A549 (cell line): ENCODE data around the gene CARNS1. TPM values are rescaled to one million over a fixed set of nuclear protein-coding genes. Genes with fewer than 3 reads are reported as not detected.

Source experiments
- ATAC-seq, 2 experiments: fragments of 200-7000 bp in 1 of 2; fragments of >200 bp in 1 of 2; cut with Nextera tagmentation in 1 of 2; cut with Tn5 transposase in 1 of 2; 3 replicates each; pipeline versions ENCODE4 v1.8.0 to v1.9.1; 2018 to 2020; ENCODE audit warnings: mild to moderate bottlenecking in 1 of 2, moderate library complexity in 1 of 2
- CTCF ChIA-PET: fragments of 300-600 bp; sonication (Branson Sonifier 250); formaldehyde crosslinking; extraction: SDS; loops from one replicate; lab custom pipeline; 2021; ENCODE audit warnings: antibody characterized with exemption, inconsistent platforms; lab: Yijun Ruan, JAX
- POLR2A ChIA-PET: fragments of 350-600 bp; formaldehyde crosslinking; extraction: SDS; loops from one replicate; lab custom pipeline; 2021; ENCODE audit warnings: antibody characterized with exemption, inconsistent platforms; lab: Yijun Ruan, JAX
- DNase-seq, 2 experiments: peaks; one replicate each; pipeline versions ENCODE4 v3.0.0 to v3.0.0-alpha.2; 2011 to 2016; ENCODE audit warnings: low read depth in 1 of 2, low spot score in 1 of 2
- FAIRE-seq: peaks from 2 replicates; lab custom pipeline; 2011; peaks lifted over from hg19 to GRCh38; lab: Jason Lieb, UNC
- H3K27ac ChIP-seq, 2 experiments: fragments of >200 bp; sonication (Bioruptor Twin); formaldehyde crosslinking; 3 replicates each; pipeline ENCODE4 v1.5.1; 2016 to 2017
- H3K4me1 ChIP-seq: fragments of >200 bp; sonication (Bioruptor Twin); formaldehyde crosslinking; 3 replicates; pipeline ENCODE4 v1.6.1; 2016
- H3K4me2 ChIP-seq: fragments of >200 bp; sonication (Bioruptor Twin); formaldehyde crosslinking; 3 replicates; pipeline ENCODE4 v1.6.1; 2016
- H3K4me3 ChIP-seq: fragments of >200 bp; sonication (Bioruptor Twin); formaldehyde crosslinking; 3 replicates; pipeline ENCODE4 v1.5.1; 2016
- H3K9me3 ChIP-seq: fragments of >200 bp; sonication (Bioruptor Twin); formaldehyde crosslinking; 3 replicates; pipeline ENCODE4 v1.6.1; 2016
- BHLHE40 ChIP-seq: IDR thresholded peaks from 2 replicates; pipeline ENCODE4 v1.6.1; 2012; ENCODE audit warnings: low read depth, low read length, inconsistent platforms
- CBX8 ChIP-seq: fragments of 200-600 bp; sonication (generic); IDR thresholded peaks from 2 replicates; pipeline ENCODE4 v1.6.1; 2016
- CEBPB ChIP-seq, 2 experiments: fragments of >200 bp in 1 of 2; sonication (Bioruptor Twin) in 1 of 2; formaldehyde crosslinking in 1 of 2; IDR thresholded peaks; 2 replicates each; pipeline ENCODE4 v1.6.1; 2012 to 2016
- CHD2 ChIP-seq: fragments of 150-350 bp; IDR thresholded peaks from 2 replicates; pipeline ENCODE4 v1.6.1; 2014; ENCODE audit warnings: low read length; ENCODE audit not compliant: partially characterized antibody
- CHD4 ChIP-seq: fragments of 200-600 bp; sonication (generic); IDR thresholded peaks from 2 replicates; pipeline ENCODE4 v1.6.1; 2016; ENCODE audit warnings: antibody characterized with exemption, mild to moderate bottlenecking, borderline replicate concordance
- EHF ChIP-seq: fragments of 250-450 bp; sonication (Bioruptor Pico); IDR thresholded peaks from 2 replicates; pipeline ENCODE4 v1.5.0; 2020; ENCODE audit warnings: mild to moderate bottlenecking
- EHMT2 ChIP-seq: fragments of 200-600 bp; sonication (generic); IDR thresholded peaks from 2 replicates; pipeline ENCODE4 v1.6.1; 2016; ENCODE audit warnings: antibody characterized with exemption, low read depth, mild to moderate bottlenecking, moderate library complexity
- EP300 ChIP-seq, 2 experiments: fragments of >200 bp; sonication (Bioruptor Twin); formaldehyde crosslinking; IDR thresholded peaks; 2 replicates in 1 of 2; 3 replicates in 1 of 2; pipeline ENCODE4 v1.6.1; 2016 to 2017
- HEYL ChIP-seq: fragments of 250-450 bp; sonication (Bioruptor Pico); IDR thresholded peaks from 2 replicates; pipeline ENCODE4 v1.8.0; 2021; ENCODE audit warnings: mild to moderate bottlenecking, moderate library complexity
- HOXB13 ChIP-seq: fragments of 250-450 bp; sonication (Bioruptor Pico); IDR thresholded peaks from 2 replicates; pipeline ENCODE4 v1.5.0; 2020; ENCODE audit warnings: low read depth, mild to moderate bottlenecking, moderate library complexity
- MAFK ChIP-seq: fragments of 450-650 bp; IDR thresholded peaks from 2 replicates; pipeline ENCODE4 v1.6.1; 2014; ENCODE audit not compliant: partially characterized antibody
- MAZ ChIP-seq: fragments of 150-350 bp; IDR thresholded peaks from 2 replicates; pipeline ENCODE4 v1.6.1; 2014; ENCODE audit warnings: antibody characterized with exemption, low read depth, low read length, borderline replicate concordance
- MYC ChIP-seq: IDR thresholded peaks from 2 replicates; pipeline ENCODE4 v1.6.1; 2012; ENCODE audit warnings: mild to moderate bottlenecking, inconsistent platforms, low read length, improper control_type of control experiment, borderline replicate concordance
- NR3C1 ChIP-seq: fragments of >200 bp; sonication (Bioruptor Twin); formaldehyde crosslinking; IDR thresholded peaks from 3 replicates; pipeline ENCODE4 v1.6.1; 2017
- POLR2A ChIP-seq: IDR thresholded peaks from 2 replicates; pipeline ENCODE4 v1.6.1; 2012; ENCODE audit warnings: mild to moderate bottlenecking, low read length
- POLR2AphosphoS2 ChIP-seq: conservative IDR thresholded peaks from 2 replicates; pipeline ENCODE4 v1.6.1; 2012; ENCODE audit warnings: low read length, improper control_type of control experiment, inconsistent platforms
- RAD21 ChIP-seq, 2 experiments: fragments of >200 bp in 1 of 2; sonication (Bioruptor Twin) in 1 of 2; formaldehyde crosslinking in 1 of 2; IDR thresholded peaks in 1 of 2; conservative IDR thresholded peaks in 1 of 2; 2 replicates in 1 of 2; 3 replicates in 1 of 2; pipeline ENCODE4 v1.6.1; 2012 to 2018; ENCODE audit warnings: inconsistent platforms in 1 of 2
- RCOR1 ChIP-seq: fragments of 150-350 bp; IDR thresholded peaks from 2 replicates; pipeline ENCODE4 v1.6.1; 2014; ENCODE audit warnings: antibody characterized with exemption, low read length, low read depth
- RNF2 ChIP-seq: fragments of 200-600 bp; sonication (generic); IDR thresholded peaks from 2 replicates; pipeline ENCODE4 v1.6.1; 2016; ENCODE audit warnings: low read depth, mild to moderate bottlenecking, antibody characterized with exemption, moderate library complexity, borderline replicate concordance
- SMC3 ChIP-seq: fragments of >200 bp; sonication (Bioruptor Twin); formaldehyde crosslinking; IDR thresholded peaks from 3 replicates; pipeline ENCODE4 v1.6.1; 2018; ENCODE audit warnings: inconsistent platforms
- TFCP2L1 ChIP-seq: fragments of 250-450 bp; sonication (Bioruptor Pico); IDR thresholded peaks from 2 replicates; pipeline ENCODE4 v1.5.0; 2021; ENCODE audit warnings: mild to moderate bottlenecking
- ZC3H11A ChIP-seq: fragments of 450-650 bp; IDR thresholded peaks from 2 replicates; pipeline ENCODE4 v1.6.1; 2014; ENCODE audit warnings: antibody characterized with exemption, mild to moderate bottlenecking
- ZNF302 ChIP-seq: fragments of 250-450 bp; sonication (Bioruptor Pico); IDR thresholded peaks from 2 replicates; pipeline ENCODE4 v1.9.0; 2021; ENCODE audit warnings: inconsistent platforms, mild to moderate bottlenecking, moderate library complexity
- ZSCAN20 ChIP-seq: fragments of 250-450 bp; sonication (Bioruptor Pico); IDR thresholded peaks from 2 replicates; pipeline ENCODE4 v1.8.0; 2022; ENCODE audit warnings: mild to moderate bottlenecking, moderate library complexity
- WGBS: methylation state at CpG from one replicate; pipeline ENCODE4 v1.1.6; 2017; ENCODE audit errors: missing lambda C conversion rate; 5-methylcytosine and 5-hydroxymethylcytosine counted together
- polyA plus RNA-seq, 4 experiments: library from polyadenylated mRNA; depleted of rRNA in 3 of 4; stranded (reverse); fragments of >200 nt; fragmentation: RNase III in 1 of 4; extraction: RNeasy Plus Mini Kit Qiagen cat#74134 plus additional on column Dnase treatment in 1 of 4; gene quantifications; 2 replicates in 3 of 4; 3 replicates in 1 of 4; pipeline ENCODE4 v1.2.3, GENCODE V29; 2011 to 2017
- TF ChIP-seq, protein P1 (sequence below): fragments of >200 bp; sonication (Bioruptor Twin); formaldehyde crosslinking; IDR thresholded peaks from 3 replicates; pipeline ENCODE4 v1.6.1; 2016
- TF ChIP-seq, protein P2 (sequence below): IDR thresholded peaks from 2 replicates; pipeline ENCODE4 v1.6.1; 2012
- TF ChIP-seq, protein P3 (sequence below): fragments of 250-450 bp; sonication (Bioruptor Pico); IDR thresholded peaks from 2 replicates; pipeline ENCODE4 v1.5.0; 2021; ENCODE audit warnings: mild to moderate bottlenecking, moderate library complexity, borderline replicate concordance
- TF ChIP-seq, protein P4 (sequence below): IDR thresholded peaks from 2 replicates; pipeline ENCODE4 v1.6.1; 2012
- TF ChIP-seq, protein P5 (sequence below): fragments of >200 bp; sonication (Bioruptor Twin); formaldehyde crosslinking; IDR thresholded peaks from 3 replicates; pipeline ENCODE4 v1.5.1; 2016
- TF ChIP-seq, protein P6 (sequence below): fragments of >200 bp; sonication (Bioruptor Twin); formaldehyde crosslinking; IDR thresholded peaks from 2 replicates; pipeline ENCODE4 v1.6.1; 2016

CARNS1 gene
- polyA plus RNA-seq, 2 of the 4 experiments (the other 2 are of a cell fraction), result 0.08 to 0.10 TPM

DNA sequence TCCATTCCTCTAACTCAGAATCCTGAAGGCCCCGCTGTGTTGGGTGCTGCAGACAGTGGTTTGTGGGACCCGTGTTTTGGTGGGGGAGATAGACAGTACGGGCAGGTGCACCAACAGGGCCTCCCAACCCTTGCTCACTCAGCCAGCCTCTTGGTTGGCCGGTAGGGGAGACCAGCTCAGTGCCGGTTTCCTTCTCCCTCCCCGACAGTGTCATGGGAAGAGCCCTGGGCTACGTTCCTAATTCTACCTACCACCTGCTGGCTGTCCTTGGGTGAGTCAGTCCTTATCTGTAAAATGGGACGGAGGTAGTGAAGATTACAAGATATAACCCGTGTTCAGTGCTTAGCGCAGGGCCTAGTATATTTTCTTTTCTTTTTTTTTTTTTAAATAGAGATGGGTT is 47.7 kb downstream of the CARNS1 start:
- no peaks in the 10 kb centered on the region for H3K9me3 ChIP-seq
- no peak overlapping the region; the same call in 2 of the 3 replicates for H3K4me2 ChIP-seq
- ChIA-PET CTCF (interaction anchor here (0.6 to 0.7 kb wide), 3 partner anchors 12 to 120 kb away, joined by 3 to 4 read pairs (median 3); no protein-coding TSS in a partner anchor), POLR2A (interaction anchor here (0.7 to 1.0 kb wide), 2 partner anchors 20 to 110 kb away, joined by 3 to 4 read pairs; partner anchors contain the start of genes AIP and POLD4)
- no peak for DNase-seq
- 86% methylated on average over 10 of the region's 10 CpGs for WGBS
- H3K27ac ChIP-seq, result peak overlapping the region; percentile 95 to 99
- FAIRE-seq, result no peak
- TF ChIP-seq ZNF302 (CRISPR knock-in tag) (no peak), TFCP2L1 (CRISPR knock-in tag) (no peak), MYC (no peak), CBX8 (no peak), CHD2 (no peak), MAFK (no peak), POLR2A (no peak), SMC3 (no peak), NR3C1 (no peak), ZSCAN20 (CRISPR knock-in tag) (no peak), RAD21 (conservative IDR thresholded peaks at IDR 0.05 in 1 of 2, IDR thresholded peaks at IDR 0.05 in 1 of 2) (no peak)
- TF ChIP-seq, protein P1, sequence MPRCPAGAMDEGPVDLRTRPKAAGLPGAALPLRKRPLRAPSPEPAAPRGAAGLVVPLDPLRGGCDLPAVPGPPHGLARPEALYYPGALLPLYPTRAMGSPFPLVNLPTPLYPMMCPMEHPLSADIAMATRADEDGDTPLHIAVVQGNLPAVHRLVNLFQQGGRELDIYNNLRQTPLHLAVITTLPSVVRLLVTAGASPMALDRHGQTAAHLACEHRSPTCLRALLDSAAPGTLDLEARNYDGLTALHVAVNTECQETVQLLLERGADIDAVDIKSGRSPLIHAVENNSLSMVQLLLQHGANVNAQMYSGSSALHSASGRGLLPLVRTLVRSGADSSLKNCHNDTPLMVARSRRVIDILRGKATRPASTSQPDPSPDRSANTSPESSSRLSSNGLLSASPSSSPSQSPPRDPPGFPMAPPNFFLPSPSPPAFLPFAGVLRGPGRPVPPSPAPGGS, result no peak
- TF ChIP-seq, protein P2, sequence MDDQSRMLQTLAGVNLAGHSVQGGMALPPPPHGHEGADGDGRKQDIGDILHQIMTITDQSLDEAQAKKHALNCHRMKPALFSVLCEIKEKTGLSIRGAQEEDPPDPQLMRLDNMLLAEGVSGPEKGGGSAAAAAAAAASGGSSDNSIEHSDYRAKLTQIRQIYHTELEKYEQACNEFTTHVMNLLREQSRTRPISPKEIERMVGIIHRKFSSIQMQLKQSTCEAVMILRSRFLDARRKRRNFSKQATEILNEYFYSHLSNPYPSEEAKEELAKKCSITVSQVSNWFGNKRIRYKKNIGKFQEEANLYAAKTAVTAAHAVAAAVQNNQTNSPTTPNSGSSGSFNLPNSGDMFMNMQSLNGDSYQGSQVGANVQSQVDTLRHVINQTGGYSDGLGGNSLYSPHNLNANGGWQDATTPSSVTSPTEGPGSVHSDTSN, result no peak
- H3K4me3 ChIP-seq, result no peak overlapping the region
- no peak for ATAC-seq
- peaks cover 33% of the 10 kb centered on the region for H3K4me1 ChIP-seq

DNA sequence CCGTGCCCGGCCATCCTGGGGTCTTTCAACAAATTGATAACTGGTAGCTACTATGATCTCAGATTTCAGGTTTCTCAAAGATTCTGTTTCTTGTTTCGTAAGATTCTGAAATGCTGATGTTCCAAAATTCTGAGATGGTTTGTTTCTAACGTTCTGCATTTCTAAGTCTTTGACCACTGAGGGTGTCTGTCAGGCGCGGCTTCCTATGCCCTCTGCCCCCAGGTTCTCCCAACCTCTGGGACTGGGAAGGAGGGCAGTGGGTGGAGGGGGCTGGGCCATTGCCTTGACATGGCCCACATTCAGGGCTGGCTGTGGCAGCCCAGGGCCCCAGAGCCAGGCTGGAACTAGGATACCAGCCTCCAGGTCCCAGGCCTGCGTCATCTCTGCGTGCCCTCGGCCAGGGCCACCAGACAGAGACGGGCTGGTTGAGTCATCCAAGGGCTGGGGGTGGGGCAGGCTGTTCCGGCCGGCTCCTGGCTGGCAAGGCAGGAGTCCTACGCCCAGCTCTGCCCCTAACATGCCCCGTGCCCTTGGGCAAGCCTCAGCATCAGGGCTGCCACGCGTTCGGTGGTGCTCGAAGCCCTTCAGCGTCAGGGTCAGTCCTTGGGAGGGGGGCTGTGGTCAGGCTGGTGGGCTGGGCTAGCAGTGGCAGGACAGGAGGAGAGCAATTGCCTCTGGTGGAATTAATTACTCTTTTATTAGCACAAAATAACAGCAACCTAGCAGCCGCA is 48.4 kb downstream of the CARNS1 start:
- FAIRE-seq, result no peak
- Histone ChIP-seq H3K9me3 (no peaks in the 10 kb centered on the region), H3K27ac (peak overlapping the region; percentile 95 to 99), H3K4me1 (peaks cover 34% of the 10 kb centered on the region), H3K4me3 (peak overlapping the region; percentile 73), H3K4me2 (peak overlapping the region; percentile 88)
- POLR2A ChIA-PET, result interaction anchor here (0.7 to 1.0 kb wide), 2 partner anchors 19 to 110 kb away, joined by 3 to 4 read pairs; partner anchors contain the start of genes AIP and POLD4
- ATAC-seq, result peak; percentile 78 to 82
- peak; percentile 90 to 91 for DNase-seq
- CTCF ChIA-PET, result interaction anchor here (0.7 kb wide), 1 partner anchor 12 kb away, joined by 4 read pairs; no protein-coding TSS in a partner anchor
- WGBS, result 59% methylated on average over 9 of the region's 20 CpGs
- no peak for TF ChIP-seq EHMT2
- no peak; the same call in 1 of the 2 replicates for TF ChIP-seq RNF2
- TF ChIP-seq ZC3H11A, result no peak
- no peak for TF ChIP-seq HEYL (CRISPR knock-in tag)
- no peak for TF ChIP-seq RCOR1
- no peak for TF ChIP-seq CEBPB (IDR thresholded peaks at IDR 0.05)
- TF ChIP-seq, protein P3, sequence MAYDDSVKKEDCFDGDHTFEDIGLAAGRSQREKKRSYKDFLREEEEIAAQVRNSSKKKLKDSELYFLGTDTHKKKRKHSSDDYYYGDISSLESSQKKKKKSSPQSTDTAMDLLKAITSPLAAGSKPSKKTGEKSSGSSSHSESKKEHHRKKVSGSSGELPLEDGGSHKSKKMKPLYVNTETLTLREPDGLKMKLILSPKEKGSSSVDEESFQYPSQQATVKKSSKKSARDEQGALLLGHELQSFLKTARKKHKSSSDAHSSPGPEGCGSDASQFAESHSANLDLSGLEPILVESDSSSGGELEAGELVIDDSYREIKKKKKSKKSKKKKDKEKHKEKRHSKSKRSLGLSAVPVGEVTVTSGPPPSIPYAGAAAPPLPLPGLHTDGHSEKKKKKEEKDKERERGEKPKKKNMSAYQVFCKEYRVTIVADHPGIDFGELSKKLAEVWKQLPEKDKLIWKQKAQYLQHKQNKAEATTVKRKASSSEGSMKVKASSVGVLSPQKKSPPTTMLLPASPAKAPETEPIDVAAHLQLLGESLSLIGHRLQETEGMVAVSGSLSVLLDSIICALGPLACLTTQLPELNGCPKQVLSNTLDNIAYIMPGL (CRISPR knock-in tag), result no peak
- TF ChIP-seq HOXB13, result no peak
- 0 out of 2 replicates have a peak, but pooled peaks have one; percentile 15 for TF ChIP-seq TFCP2L1 (CRISPR knock-in tag)
- TF ChIP-seq CHD2, result no peak
- TF ChIP-seq, protein P4, sequence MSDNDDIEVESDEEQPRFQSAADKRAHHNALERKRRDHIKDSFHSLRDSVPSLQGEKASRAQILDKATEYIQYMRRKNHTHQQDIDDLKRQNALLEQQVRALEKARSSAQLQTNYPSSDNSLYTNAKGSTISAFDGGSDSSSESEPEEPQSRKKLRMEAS, result peak; percentile 97
- no peak for TF ChIP-seq CHD4
- TF ChIP-seq, protein P5, sequence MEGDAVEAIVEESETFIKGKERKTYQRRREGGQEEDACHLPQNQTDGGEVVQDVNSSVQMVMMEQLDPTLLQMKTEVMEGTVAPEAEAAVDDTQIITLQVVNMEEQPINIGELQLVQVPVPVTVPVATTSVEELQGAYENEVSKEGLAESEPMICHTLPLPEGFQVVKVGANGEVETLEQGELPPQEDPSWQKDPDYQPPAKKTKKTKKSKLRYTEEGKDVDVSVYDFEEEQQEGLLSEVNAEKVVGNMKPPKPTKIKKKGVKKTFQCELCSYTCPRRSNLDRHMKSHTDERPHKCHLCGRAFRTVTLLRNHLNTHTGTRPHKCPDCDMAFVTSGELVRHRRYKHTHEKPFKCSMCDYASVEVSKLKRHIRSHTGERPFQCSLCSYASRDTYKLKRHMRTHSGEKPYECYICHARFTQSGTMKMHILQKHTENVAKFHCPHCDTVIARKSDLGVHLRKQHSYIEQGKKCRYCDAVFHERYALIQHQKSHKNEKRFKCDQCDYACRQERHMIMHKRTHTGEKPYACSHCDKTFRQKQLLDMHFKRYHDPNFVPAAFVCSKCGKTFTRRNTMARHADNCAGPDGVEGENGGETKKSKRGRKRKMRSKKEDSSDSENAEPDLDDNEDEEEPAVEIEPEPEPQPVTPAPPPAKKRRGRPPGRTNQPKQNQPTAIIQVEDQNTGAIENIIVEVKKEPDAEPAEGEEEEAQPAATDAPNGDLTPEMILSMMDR, result no peak
- TF ChIP-seq, protein P6, sequence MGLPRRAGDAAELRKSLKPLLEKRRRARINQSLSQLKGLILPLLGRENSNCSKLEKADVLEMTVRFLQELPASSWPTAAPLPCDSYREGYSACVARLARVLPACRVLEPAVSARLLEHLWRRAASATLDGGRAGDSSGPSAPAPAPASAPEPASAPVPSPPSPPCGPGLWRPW, result no peak
- peak; percentile 48; the same call in 1 of the 2 replicates for TF ChIP-seq EHF (CRISPR knock-in tag)
- no peak for TF ChIP-seq BHLHE40
- no peak for TF ChIP-seq POLR2AphosphoS2
- TF ChIP-seq EP300 (IDR thresholded peaks at IDR 0.05), result no peak; a peak in 1 of 5 replicates
- TF ChIP-seq MAZ, result no peak
